ENCODE measurements around the gene BIRC7.

- no peak for TF ChIP-seq CTCF (IDR thresholded peaks at IDR 0.05; ENCODE audit: low read length)
- TF ChIP-seq EZH2 (IDR thresholded peaks at IDR 0.05; ENCODE audit: borderline replicate concordance, low read length) = no peak
These were observed 28.8 kb upstream of the BIRC7 start for GRCh38 chr20:63206878-63207277.

All from OCI-LY1 (cell line).